ENCODE measurements around the gene WDR3. TPM values are rescaled to one million over a fixed set of nuclear protein-coding genes. Genes with fewer than 3 reads are reported as not detected.

WDR3 gene
- total and polyA plus RNA-seq, 2 donors (not counting 1 experiment from before 2014, with no cell fraction given), result 5.5 to 18.5 TPM

GRCh38 chr1:117985239-117985638 is 55.7 kb downstream of the WDR3 start:
- Mint-ChIP-seq H3K27me3 (peaks cover 31% of the 10 kb centered on the region), H3K27ac (no peak overlapping the region), H3K4me1 (peaks cover 6% of the 10 kb centered on the region), H3K4me3 (no peak overlapping the region), H3K9me3 (ENCODE audit: insufficient read depth) (no peaks in the 10 kb centered on the region)
- peaks cover 0 to 2% (median 0%) of the 10 kb centered on the region in 3 donors for H3K9me3 ChIP-seq (ENCODE audit: control extremely low read depth in 1 of 3, control insufficient read depth in 2 of 3, insufficient read depth in 1 of 3, low read length in 2 of 3)
- intact Hi-C loops (cut with micrococcal nuclease), result no loop called here
- no peak for TF ChIP-seq CTCF (IDR thresholded peaks at IDR 0.05)
- no peak for TF ChIP-seq EZH2 (IDR thresholded peaks at IDR 0.05; ENCODE audit: borderline replicate concordance, insufficient read depth, low read depth, low read length, poor library complexity, severe bottlenecking)
- H3K4me1 ChIP-seq (ENCODE audit: control insufficient read depth in 2 of 2, insufficient read depth in 2 of 2, low read length in 2 of 2), result no peaks in the 10 kb centered on the region
- H3K36me3 ChIP-seq (replicated peaks in 1 of 2; ENCODE audit: control extremely low read depth in 1 of 2, control insufficient read depth in 1 of 2, extremely low read depth in 1 of 2, insufficient read depth in 2 of 2, low read length in 1 of 2), result no peaks in the 10 kb centered on the region
- H3K27ac ChIP-seq (ENCODE audit: low read length in 2 of 2), result no peak overlapping the region
- ATAC-seq (ENCODE audit: low read depth), result no peak
- ChIA-PET CTCF (no interaction called here), POLR2A (no interaction called here)
- no peaks in the 10 kb centered on the region for H3K79me2 ChIP-seq (ENCODE audit: control insufficient read depth, insufficient read depth, low read length)
- WGBS (ENCODE audit: insufficient coverage), result no CpG with 5 or more reads among the region's 1 CpG
- no peaks in the 10 kb centered on the region for H3K27me3 ChIP-seq (replicated peaks in 1 of 4; ENCODE audit: control extremely low read depth in 1 of 4, control insufficient read depth in 3 of 4, insufficient read depth in 4 of 4, low read length in 3 of 4)
- no peak overlapping the region for H3K4me2 ChIP-seq (replicated peaks; ENCODE audit: low read depth, low read length, poor library complexity, severe bottlenecking)
- H4K20me1 ChIP-seq (ENCODE audit: control insufficient read depth, insufficient read depth, low read length, poor library complexity, severe bottlenecking), result no peaks in the 10 kb centered on the region
- no peak overlapping the region for H2AFZ ChIP-seq (ENCODE audit: insufficient read depth, low read depth, low read length, poor library complexity, severe bottlenecking)
- no peak for DNase-seq
- no peak overlapping the region for H3K4me3 ChIP-seq (ENCODE audit: control extremely low read depth in 1 of 5, extremely low read depth in 1 of 5, insufficient read depth in 1 of 5, low read depth in 2 of 5, low read length in 4 of 5)
- no peak overlapping the region for H3K9ac ChIP-seq (ENCODE audit: low read length)

- Histone ChIP-seq H3K4me3 (ENCODE audit: control extremely low read depth in 1 of 5, extremely low read depth in 1 of 5, insufficient read depth in 1 of 5, low read depth in 2 of 5, low read length in 4 of 5) (no peak overlapping the region), H2AFZ (ENCODE audit: insufficient read depth, low read depth, low read length, poor library complexity, severe bottlenecking) (no peak overlapping the region), H3K27me3 (replicated peaks in 1 of 4; ENCODE audit: control extremely low read depth in 1 of 4, control insufficient read depth in 3 of 4, insufficient read depth in 4 of 4, low read length in 3 of 4) (no peaks in the 10 kb centered on the region), H3K9ac (ENCODE audit: low read length) (no peak overlapping the region), H3K4me1 (ENCODE audit: control insufficient read depth in 2 of 2, insufficient read depth in 2 of 2, low read length in 2 of 2) (no peaks in the 10 kb centered on the region), H3K36me3 (replicated peaks in 1 of 2; ENCODE audit: control extremely low read depth in 1 of 2, control insufficient read depth in 1 of 2, extremely low read depth in 1 of 2, insufficient read depth in 2 of 2, low read length in 1 of 2) (no peaks in the 10 kb centered on the region), H3K79me2 (ENCODE audit: control insufficient read depth, insufficient read depth, low read length) (no peaks in the 10 kb centered on the region), H4K20me1 (ENCODE audit: control insufficient read depth, insufficient read depth, low read length, poor library complexity, severe bottlenecking) (no peaks in the 10 kb centered on the region), H3K4me2 (replicated peaks; ENCODE audit: low read depth, low read length, poor library complexity, severe bottlenecking) (no peak overlapping the region), H3K27ac (ENCODE audit: low read length in 2 of 2) (no peak overlapping the region), H3K9me3 (ENCODE audit: control extremely low read depth in 1 of 3, control insufficient read depth in 2 of 3, insufficient read depth in 1 of 3, low read length in 2 of 3) (peaks cover 0 to 2% (median 0%) of the 10 kb centered on the region in 3 donors)
- no peak overlapping the region for H3K27ac Mint-ChIP-seq
- DNase-seq (no peak), ATAC-seq (ENCODE audit: low read depth) (no peak)
- ChIA-PET POLR2A (no interaction called here), CTCF (no interaction called here)
- peaks cover 6% of the 10 kb centered on the region for H3K4me1 Mint-ChIP-seq
- WGBS (ENCODE audit: insufficient coverage), result 66% methylated on average over 3 of the region's 3 CpGs
- intact Hi-C loops (cut with micrococcal nuclease), result no loop called here
- peak overlapping the region; percentile 21 for H3K4me3 Mint-ChIP-seq
- no peaks in the 10 kb centered on the region for H3K9me3 Mint-ChIP-seq (ENCODE audit: insufficient read depth)
- TF ChIP-seq CTCF (IDR thresholded peaks at IDR 0.05), result no peak
- no peak for TF ChIP-seq EZH2 (IDR thresholded peaks at IDR 0.05; ENCODE audit: borderline replicate concordance, insufficient read depth, low read depth, low read length, poor library complexity, severe bottlenecking)
- peaks cover 31% of the 10 kb centered on the region for H3K27me3 Mint-ChIP-seq
Measured at GRCh38 chr1:117985973-117986372, 56.4 kb downstream of the WDR3 start.
